ENCODE data around the gene PTEN.
A peak's percentile ranks its signal among the peaks of the same experiment; 100 is the strongest.
"Not testable (repeated sequence)": the region's sequence is repeated elsewhere in the genome, so short reads cannot be mapped to it uniquely, and the experiment has no call there.

Gene PTEN

DNA sequence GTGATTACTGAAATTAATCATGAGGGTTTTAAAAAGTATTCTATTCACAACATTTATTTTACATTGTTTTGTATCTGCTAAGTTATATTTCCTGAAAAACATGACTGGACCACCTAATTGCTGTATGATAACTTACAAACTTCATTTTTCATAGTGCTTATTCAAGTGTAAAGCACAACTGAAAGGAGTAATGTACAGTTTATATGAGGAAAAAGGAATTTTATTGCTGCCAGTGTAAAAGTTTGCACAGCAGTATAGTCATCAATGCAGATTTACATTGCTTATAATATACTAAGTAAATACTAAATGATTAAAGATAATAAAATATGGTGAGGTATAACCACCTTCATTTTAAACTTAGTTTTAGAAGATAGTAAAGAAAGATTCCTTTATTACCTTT, 4.0 kb downstream of the PTEN start:
- TF ChIP-seq, protein P1, sequence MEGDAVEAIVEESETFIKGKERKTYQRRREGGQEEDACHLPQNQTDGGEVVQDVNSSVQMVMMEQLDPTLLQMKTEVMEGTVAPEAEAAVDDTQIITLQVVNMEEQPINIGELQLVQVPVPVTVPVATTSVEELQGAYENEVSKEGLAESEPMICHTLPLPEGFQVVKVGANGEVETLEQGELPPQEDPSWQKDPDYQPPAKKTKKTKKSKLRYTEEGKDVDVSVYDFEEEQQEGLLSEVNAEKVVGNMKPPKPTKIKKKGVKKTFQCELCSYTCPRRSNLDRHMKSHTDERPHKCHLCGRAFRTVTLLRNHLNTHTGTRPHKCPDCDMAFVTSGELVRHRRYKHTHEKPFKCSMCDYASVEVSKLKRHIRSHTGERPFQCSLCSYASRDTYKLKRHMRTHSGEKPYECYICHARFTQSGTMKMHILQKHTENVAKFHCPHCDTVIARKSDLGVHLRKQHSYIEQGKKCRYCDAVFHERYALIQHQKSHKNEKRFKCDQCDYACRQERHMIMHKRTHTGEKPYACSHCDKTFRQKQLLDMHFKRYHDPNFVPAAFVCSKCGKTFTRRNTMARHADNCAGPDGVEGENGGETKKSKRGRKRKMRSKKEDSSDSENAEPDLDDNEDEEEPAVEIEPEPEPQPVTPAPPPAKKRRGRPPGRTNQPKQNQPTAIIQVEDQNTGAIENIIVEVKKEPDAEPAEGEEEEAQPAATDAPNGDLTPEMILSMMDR (conservative IDR thresholded peaks at IDR 0.05; ENCODE audit: low read length) = no peak
- no peak for DNase-seq (ENCODE audit: low read depth)
- peak overlapping the region; percentile 85 for H3K4me3 ChIP-seq (ENCODE audit: low read length)

GRCh38 chr10:87868277-87868676, 4.9 kb downstream of the PTEN start:
- TF ChIP-seq, protein P1 (conservative IDR thresholded peaks at IDR 0.05; ENCODE audit: low read length) = no peak
- DNase-seq (ENCODE audit: low read depth) = no peak
- H3K4me3 ChIP-seq (ENCODE audit: low read length) = peak overlapping the region; percentile 85

DNA sequence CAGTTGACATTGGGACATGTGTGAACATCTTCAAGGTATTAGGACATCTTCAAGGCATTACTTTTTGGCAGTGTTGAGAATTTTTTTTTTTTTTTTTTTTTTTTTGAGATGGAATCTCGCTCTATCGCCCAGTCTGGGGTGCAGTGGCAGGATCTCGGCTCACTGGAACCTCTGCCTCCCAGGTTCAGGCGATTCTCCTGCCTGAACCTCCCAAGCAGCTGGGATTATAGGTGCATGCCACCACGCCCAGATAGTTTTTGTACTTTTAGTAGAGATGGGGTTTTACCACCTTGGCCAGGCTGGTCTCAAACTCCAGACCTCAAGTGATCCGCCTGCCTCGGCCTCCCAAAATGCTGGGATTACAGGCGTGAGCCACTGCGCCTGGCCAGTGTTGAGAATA, 5.7 kb downstream of the PTEN start:
- DNase-seq (ENCODE audit: low read depth); H3K4me3 ChIP-seq (ENCODE audit: low read length): not testable (repeated sequence)

DNA sequence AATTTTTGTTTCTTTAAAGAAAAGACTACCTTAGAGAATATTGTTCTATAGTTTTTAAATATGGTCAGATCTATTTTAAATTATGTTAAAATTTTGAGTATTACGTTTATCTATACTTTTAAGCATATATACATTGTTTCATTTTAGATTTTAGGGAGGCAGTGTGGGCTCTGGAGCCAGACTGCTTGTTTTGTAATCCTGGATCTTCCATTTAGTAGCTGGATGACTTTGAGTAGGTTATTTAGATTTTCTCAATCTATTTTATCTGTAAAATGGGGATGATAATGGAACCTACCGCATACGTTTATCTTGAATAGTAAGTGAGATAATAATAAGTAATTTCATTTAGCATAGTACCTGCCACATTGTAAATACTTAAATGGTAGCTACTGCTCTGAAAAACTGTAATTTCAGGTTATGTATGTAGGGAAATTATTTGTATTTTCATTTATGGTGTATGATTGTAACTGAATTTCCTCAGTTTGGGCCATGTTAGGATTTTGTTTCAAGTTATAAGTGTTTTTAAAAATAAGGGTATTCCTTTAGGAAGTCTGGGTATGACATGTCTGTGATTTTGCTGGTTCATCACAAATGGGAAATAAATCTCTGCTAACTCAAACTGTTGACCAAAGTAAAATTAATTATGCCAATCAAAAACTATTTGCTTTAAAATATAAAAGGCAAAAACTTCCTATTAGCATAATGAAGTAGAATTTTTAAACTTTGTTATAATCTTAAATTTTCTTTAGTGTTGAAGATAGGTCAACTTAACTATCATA, 6.5 kb downstream of the PTEN start:
- DNase-seq (ENCODE audit: low read depth) = no peak
- no peak overlapping the region for H3K4me3 ChIP-seq (ENCODE audit: low read length)
- TF ChIP-seq, protein P1 (conservative IDR thresholded peaks at IDR 0.05; ENCODE audit: low read length) = no peak

- no peak for DNase-seq (ENCODE audit: low read depth)
- H3K4me3 ChIP-seq (ENCODE audit: low read length) = no peak overlapping the region
- TF ChIP-seq, protein P1 (conservative IDR thresholded peaks at IDR 0.05; ENCODE audit: low read length) = no peak
Measured at GRCh38 chr10:87872828-87873227, 9.4 kb downstream of the PTEN start.

DNA sequence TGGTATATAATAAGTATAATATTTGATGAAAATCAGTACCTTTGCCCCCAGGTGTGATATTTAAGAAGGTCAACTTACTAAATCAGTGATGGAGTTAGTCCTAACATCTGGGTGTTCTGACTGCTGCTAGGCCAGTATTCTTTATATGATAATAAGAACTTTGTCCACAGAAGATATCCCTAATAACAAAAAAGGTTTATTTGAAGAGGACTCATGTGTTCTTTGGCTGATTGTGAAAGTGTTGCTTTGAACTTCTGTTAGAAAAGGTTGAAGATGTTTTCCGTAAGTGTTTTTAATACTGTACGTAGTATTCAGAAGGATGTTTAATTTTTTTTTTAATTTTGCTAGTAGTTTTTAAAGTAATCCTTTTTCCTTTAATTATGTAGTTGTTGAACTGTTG, 10.2 kb downstream of the PTEN start:
- H3K4me3 ChIP-seq (ENCODE audit: low read length) = no peak overlapping the region
- DNase-seq (ENCODE audit: low read depth) = no peak

GRCh38 chr10:87875929-87876571, 12.6 kb downstream of the PTEN start:
- TF ChIP-seq, protein P1 (conservative IDR thresholded peaks at IDR 0.05; ENCODE audit: low read length) = no peak
- DNase-seq (ENCODE audit: low read depth) = no peak
- H3K4me3 ChIP-seq (ENCODE audit: low read length) = no peak overlapping the region

More for the DNA sequence above, 10.2 kb downstream of the PTEN start:
- TF ChIP-seq, protein P1 (conservative IDR thresholded peaks at IDR 0.05; ENCODE audit: low read length) = no peak

Data from AG10803 (cell line).